GM19328 (cell line): ENCODE measurements around the gene DDIT4.
"Not testable (repeated sequence)": the region's sequence is repeated elsewhere in the genome, so short reads cannot be mapped to it uniquely, and the experiment has no call there.

ENCODE experiments used
- ATAC-seq: cut with Tn5 transposase; IDR thresholded peaks from one replicate; pipeline ENCODE4 v1.9.1; 2021; ENCODE audit warnings: mild to moderate bottlenecking, moderate library complexity; ENCODE audit not compliant: unreplicated experiment

DDIT4 gene

GRCh38 chr10:72292223-72292691 is 18.5 kb downstream of the DDIT4 start:
- no peak for ATAC-seq

DNA sequence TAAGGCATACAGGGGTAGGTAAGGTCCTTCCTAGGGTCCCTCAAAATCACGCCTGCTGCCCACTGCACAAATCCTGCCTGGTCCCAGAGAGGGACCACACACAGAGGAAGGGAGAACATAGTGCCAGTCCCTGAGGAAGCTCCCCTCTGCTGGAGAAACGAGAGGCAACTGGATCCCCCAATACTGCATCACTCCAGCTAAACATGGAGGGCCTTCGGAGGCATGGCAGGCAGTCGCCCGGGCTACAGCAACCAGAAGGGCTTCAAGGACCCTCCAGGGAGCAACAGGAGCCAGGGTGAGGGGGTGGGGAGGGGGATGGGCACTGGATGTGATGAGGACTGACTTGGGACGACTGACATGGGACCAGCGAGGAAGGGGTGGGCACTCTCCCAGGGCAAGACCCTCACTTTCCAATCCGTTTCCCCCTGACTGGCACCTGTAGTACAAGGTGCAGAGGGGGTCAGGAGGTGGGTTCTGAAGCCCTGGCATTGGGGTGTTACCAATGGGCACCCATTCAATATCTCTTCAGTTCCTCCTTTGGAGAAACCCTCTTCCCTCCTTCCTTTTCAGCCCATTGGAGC is 21.7 kb downstream of the DDIT4 start:
- ATAC-seq: no peak

DNA sequence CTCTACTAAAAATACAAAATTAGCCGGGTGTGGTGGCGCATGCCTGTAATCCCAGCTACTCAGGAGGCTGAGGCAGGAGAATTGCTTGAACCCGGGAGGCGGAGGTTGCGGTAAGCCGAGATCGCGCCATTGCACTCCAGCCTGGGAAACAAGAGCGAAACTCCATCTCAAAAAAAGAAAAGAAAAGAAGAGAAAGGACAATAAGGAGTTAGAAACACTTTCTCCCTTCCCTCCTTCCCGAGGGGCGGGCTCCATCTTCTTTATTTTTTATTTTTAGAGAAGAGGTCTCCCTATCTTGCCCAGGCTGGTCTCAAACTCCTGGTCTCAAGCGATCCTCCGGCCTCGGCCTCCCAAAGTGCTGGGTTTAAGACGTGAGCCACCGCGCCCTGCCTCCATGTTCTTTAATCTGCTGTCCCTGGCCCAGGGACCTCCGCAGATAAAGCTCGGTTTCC is 23.1 kb downstream of the DDIT4 start:
- not testable (repeated sequence) for ATAC-seq

- ATAC-seq: peak; percentile 37
Observed at GRCh38 chr10:72297281-72297804, 23.6 kb downstream of the DDIT4 start.

- ATAC-seq: peak; percentile 69
Observed at GRCh38 chr10:72297805-72298591, 24.3 kb downstream of the DDIT4 start.

- ATAC-seq: no peak
Observed at GRCh38 chr10:72298592-72299519, 25.1 kb downstream of the DDIT4 start.

GRCh38 chr10:72303424-72304128 is 29.9 kb downstream of the DDIT4 start:
- ATAC-seq: no peak

DNA sequence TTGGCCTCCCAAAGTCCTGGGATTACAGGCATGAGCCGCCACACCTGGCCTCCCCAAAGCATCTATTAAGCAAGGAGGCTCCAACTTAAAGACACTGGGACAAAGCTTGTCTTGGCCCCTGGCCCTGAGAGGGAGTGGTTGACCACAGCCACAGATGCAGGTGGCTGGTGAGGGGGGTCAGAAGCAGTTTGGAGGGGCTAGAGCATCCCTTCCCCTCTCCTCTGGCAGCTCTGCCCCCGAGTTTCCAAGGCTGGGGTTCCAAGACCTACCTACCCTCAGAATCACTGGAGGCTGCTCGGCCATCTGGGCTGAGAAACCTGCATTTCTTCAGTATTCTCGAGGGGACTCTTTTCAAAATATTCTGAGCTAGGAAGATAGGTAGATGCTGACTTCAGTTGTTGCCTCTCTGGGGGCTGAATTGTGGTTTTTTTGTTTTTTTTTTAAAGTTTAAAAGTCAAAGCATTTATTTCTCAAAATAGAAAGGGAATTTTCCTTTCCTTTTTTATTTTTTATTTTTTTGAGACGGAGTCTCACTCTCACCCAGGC is 32.6 kb downstream of the DDIT4 start:
- no peak for ATAC-seq

- not testable (repeated sequence) for ATAC-seq
Observed at GRCh38 chr10:72307711-72308110, 34.0 kb downstream of the DDIT4 start.

DNA sequence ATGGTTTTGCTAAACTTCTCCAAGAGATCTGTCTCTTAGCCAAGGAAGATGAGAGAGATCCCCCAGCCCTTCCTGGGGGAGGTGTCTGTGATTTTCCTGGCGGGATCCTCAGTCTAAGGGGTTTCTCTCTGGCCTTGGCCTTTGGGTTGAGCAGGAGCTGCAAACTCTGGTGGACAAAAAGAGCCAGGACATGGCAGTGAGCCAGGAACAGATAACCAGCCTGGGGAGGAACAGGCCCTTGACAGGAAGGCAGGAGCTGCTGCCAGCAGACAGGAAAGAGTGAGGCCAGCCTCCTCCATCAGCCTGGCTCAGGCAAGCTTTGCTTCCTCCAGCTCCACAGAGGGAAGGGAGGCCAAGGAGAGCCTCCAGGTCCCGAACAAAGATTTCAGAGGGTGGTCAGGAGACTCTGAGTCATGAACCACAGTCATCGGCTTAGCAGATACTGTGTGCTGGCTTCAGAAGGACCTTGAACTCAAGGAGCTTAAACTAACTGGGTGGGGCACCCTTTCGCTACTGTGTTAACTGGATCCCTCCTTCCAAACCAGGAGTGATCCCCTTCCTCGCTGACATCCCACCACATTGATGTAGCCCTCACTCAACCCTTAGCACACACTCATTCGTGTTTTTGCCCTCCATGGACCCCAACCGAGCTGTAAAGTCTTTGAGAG is 34.7 kb downstream of the DDIT4 start:
- no peak for ATAC-seq

- no peak for ATAC-seq
Observed at GRCh38 chr10:72309290-72310240, 35.8 kb downstream of the DDIT4 start.

- ATAC-seq: no peak
Observed at GRCh38 chr10:72310241-72310633, 36.5 kb downstream of the DDIT4 start.

DNA sequence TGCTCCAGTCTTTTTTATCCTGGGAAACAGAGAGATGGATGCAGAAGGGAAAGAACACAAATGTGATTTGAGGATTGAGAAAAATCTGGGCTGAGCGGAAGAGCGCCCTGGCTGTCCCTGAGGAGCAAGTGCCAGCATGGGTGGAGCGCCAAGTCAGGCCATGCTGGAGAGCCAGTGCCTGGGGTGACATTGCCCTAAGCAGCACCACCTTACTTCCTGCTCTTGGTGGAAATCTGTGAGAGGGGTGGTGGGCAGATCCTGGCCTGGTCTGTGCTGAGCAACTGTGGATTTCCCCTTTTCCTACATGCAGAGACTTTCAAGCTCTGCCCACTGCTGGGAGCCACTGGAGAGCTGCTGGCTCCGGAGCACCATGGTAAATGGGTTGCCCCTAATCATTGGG is 36.9 kb downstream of the DDIT4 start:
- no peak for ATAC-seq

GRCh38 chr10:72311667-72312066 is 37.9 kb downstream of the DDIT4 start:
- no peak for ATAC-seq

GRCh38 chr10:72312865-72313391 is 39.2 kb downstream of the DDIT4 start:
- ATAC-seq: no peak

- no peak for ATAC-seq
Observed at GRCh38 chr10:72314263-72314662, 40.5 kb downstream of the DDIT4 start.

DNA sequence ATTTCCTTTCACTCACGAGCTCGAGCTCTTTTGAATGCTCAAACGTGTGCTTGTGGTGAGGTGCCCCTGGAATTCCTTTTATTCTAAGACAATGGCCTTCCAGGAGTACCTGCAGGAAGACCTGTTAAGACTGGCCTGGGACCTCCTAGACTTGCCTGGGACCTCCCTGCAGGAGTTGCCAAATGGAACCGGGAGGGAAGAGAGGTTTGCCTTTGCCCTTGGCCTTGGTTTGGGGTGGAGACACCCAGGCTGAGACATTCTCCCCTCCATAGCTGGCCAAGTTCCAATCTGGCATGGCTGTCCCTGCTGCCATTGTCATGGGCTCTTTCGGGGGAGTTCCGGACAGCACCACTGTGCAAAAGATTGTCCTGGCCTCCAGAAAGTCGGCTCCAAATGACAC is 41.3 kb downstream of the DDIT4 start:
- ATAC-seq: no peak
